ENCODE data around the gene VPS51.
A peak's percentile ranks its signal among the peaks of the same experiment; 100 is the strongest.

DNA sequence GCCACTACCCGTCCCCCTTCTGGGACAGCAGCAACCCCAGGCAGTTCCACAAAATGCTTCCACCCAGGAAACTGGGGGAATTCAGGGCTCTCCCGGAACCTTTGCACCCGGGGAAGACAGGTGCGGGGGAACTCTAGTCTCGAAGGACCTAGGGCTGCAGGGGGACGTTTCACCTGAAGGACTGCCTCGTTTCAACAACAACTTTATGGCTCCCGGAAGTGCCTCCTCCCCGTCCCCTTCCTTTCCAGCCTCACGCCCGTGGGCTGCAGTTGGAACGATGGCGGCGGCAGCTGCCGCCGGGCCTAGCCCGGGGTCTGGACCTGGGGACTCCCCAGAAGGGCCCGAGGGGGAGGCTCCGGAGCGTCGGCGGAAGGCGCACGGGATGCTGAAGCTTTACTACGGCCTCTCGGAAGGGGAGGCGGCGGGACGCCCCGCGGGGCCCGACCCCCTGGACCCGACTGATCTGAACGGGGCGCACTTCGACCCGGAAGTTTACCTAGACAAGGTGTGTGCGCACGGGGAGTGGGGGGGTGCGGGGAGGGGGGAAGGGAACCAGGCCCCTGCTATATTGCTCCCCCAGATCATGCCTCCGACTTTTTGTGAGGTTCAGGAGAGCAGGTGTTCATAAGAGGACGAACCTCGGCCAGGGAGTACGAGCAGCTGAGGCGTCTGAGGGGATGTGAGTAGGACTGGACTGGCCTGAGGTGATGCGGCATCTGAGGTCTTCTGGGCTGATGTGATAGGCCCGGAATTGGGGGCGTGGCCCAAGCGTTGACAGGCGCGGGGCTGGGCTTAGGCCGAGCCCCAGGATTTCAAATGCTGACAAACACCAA lies at the start of gene VPS51:
- TF ChIP-seq, protein P1, sequence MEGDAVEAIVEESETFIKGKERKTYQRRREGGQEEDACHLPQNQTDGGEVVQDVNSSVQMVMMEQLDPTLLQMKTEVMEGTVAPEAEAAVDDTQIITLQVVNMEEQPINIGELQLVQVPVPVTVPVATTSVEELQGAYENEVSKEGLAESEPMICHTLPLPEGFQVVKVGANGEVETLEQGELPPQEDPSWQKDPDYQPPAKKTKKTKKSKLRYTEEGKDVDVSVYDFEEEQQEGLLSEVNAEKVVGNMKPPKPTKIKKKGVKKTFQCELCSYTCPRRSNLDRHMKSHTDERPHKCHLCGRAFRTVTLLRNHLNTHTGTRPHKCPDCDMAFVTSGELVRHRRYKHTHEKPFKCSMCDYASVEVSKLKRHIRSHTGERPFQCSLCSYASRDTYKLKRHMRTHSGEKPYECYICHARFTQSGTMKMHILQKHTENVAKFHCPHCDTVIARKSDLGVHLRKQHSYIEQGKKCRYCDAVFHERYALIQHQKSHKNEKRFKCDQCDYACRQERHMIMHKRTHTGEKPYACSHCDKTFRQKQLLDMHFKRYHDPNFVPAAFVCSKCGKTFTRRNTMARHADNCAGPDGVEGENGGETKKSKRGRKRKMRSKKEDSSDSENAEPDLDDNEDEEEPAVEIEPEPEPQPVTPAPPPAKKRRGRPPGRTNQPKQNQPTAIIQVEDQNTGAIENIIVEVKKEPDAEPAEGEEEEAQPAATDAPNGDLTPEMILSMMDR (IDR thresholded peaks at IDR 0.05): peak in 2 of 4 experiments; percentile 35 to 57
- peak; percentile 20 to 58 for TF ChIP-seq POLR2A (IDR thresholded peaks at IDR 0.05)
